ENCODE results near the gene LYZL6. TPM values are rescaled to one million over a fixed set of nuclear protein-coding genes. Genes with fewer than 3 reads are reported as not detected.
A peak's percentile ranks its signal among the peaks of the same experiment; 100 is the strongest.
"Not testable (repeated sequence)": the region's sequence is repeated elsewhere in the genome, so short reads cannot be mapped to it uniquely, and the experiment has no call there.

Gene LYZL6
- total RNA-seq, 1 donor from 2014 or later = not detected

DNA sequence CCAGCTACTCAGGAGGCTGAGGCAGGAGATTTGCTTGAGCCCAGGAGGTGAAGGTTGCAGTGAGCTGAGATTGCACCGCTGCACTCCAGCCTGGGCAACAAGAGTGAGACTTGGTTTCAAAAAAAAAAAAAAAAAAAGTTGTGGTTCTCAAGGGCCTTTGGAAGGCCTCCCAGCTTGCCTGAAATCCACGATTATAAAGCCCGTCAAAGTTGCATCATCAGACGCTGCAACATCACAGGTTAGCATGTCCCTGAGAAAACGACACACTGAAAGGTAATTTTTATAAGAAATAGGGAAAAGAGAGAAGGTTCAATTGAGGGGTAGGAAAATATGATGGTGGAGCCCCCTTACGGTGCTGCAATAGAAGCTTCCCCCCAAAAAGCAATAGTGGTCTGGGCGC, 4.6 kb upstream of the LYZL6 start:
- no peak for ATAC-seq
- no peak overlapping the region for H3K4me3 ChIP-seq

DNA sequence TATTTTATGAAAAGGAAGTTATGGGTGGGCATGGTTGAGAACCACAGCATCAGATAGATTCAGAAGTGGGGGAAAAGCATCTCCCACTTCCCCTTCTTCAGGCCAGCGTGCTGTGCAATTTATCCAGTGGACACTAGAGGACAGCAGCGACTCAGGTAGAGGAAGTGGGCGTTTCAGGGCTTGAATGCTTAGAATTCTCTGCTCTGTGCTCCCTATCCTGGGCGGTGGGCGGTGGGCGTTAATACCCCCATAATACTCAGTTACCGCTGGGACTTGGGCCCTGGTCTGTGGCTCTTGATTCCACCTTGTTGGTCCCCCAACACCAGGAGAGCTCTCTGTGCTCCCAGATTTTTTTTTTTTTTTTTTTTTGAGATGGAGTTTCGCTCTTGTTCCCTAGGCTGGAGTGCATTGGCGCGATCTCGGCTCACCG, 3.7 kb upstream of the LYZL6 start:
- TF ChIP-seq, protein P1, sequence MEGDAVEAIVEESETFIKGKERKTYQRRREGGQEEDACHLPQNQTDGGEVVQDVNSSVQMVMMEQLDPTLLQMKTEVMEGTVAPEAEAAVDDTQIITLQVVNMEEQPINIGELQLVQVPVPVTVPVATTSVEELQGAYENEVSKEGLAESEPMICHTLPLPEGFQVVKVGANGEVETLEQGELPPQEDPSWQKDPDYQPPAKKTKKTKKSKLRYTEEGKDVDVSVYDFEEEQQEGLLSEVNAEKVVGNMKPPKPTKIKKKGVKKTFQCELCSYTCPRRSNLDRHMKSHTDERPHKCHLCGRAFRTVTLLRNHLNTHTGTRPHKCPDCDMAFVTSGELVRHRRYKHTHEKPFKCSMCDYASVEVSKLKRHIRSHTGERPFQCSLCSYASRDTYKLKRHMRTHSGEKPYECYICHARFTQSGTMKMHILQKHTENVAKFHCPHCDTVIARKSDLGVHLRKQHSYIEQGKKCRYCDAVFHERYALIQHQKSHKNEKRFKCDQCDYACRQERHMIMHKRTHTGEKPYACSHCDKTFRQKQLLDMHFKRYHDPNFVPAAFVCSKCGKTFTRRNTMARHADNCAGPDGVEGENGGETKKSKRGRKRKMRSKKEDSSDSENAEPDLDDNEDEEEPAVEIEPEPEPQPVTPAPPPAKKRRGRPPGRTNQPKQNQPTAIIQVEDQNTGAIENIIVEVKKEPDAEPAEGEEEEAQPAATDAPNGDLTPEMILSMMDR (IDR thresholded peaks at IDR 0.05) = peak; percentile 78
- ATAC-seq (peak; percentile 81 to 84), DNase-seq (no peak)
- Histone ChIP-seq H3K36me3 (no peaks in the 10 kb centered on the region), H3K4me3 (no peak overlapping the region), H3K27me3 (ENCODE audit: low read depth) (no peaks in the 10 kb centered on the region), H3K27ac (no peak overlapping the region), H3K4me1 (no peaks in the 10 kb centered on the region), H3K9me3 (no peaks in the 10 kb centered on the region)
- intact Hi-C loops (cut with DNase I) = no loop called here

More for the DNA sequence above, 4.6 kb upstream of the LYZL6 start:
- no peaks in the 10 kb centered on the region for H3K27me3 ChIP-seq (ENCODE audit: low read depth)
- no peak overlapping the region for H3K27ac ChIP-seq
- no peaks in the 10 kb centered on the region for H3K36me3 ChIP-seq
- DNase-seq = no peak
- H3K4me1 ChIP-seq = no peaks in the 10 kb centered on the region
- intact Hi-C loops (cut with DNase I) = no loop called here
- TF ChIP-seq, protein P1 (IDR thresholded peaks at IDR 0.05) = no peak
- no peaks in the 10 kb centered on the region for H3K9me3 ChIP-seq

DNA sequence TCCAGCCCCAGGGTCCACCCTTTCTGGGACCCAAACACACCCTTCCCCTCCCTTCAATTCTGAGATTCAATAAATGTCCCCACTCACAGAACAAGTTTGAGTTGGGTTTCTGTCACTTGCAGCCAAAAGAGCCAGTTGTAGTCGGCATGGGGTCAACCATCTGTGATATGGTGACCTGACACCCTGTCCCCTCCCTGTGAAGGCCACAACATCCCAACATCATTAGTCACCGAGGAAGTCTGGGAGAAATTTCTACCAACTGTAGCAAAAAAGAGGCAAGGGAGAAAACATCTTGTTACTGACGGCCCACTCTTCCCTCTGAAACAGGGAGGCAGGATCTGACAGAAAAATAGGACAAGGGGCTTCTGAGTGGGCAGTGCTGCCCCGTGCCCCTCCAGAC, 638 bp upstream of the LYZL6 start:
- Histone ChIP-seq H3K4me1 (no peaks in the 10 kb centered on the region), H3K9me3 (no peaks in the 10 kb centered on the region), H3K27ac (no peak overlapping the region), H3K27me3 (ENCODE audit: low read depth) (no peaks in the 10 kb centered on the region), H3K4me3 (no peak overlapping the region), H3K36me3 (no peaks in the 10 kb centered on the region)
- no peak for DNase-seq
- ATAC-seq = no peak
- intact Hi-C loops (cut with DNase I) = no loop called here
- TF ChIP-seq, protein P1 (IDR thresholded peaks at IDR 0.05) = no peak

DNA sequence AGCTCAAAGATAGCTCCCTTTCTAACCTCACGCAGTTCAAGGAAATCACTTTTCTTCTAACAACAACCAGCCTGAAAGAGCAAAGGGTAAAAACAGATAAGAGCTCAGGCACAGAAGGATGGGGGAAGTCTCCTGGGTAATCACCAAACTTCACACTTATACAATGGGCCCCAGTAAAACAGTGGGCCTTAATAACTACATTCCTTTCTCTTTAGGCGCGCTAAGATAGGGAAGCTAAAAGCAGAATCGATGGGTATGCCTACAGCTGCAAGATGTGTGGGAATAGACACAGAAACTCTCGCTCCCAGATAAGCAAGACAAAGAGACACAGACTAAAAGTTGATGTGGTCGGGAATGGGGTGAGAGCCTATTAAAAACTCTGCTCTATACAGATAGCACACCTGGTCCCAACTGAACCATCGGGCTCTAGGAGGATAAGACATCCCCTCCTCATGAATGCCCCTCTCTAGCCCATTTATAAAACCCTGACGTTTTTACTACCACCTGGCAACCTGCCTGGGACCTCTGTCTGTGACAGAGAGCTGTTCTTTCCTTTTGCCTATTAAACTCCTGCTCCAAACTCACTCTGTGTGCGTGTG, 826 bp downstream of the LYZL6 start:
- DNase-seq = no peak
- Histone ChIP-seq H3K27ac (no peak overlapping the region), H3K4me1 (no peaks in the 10 kb centered on the region), H3K36me3 (no peaks in the 10 kb centered on the region), H3K27me3 (ENCODE audit: low read depth) (no peaks in the 10 kb centered on the region), H3K9me3 (no peaks in the 10 kb centered on the region), H3K4me3 (no peak overlapping the region)
- TF ChIP-seq, protein P1 (IDR thresholded peaks at IDR 0.05) = no peak
- intact Hi-C loops (cut with DNase I) = no loop called here
- ATAC-seq = no peak

DNA sequence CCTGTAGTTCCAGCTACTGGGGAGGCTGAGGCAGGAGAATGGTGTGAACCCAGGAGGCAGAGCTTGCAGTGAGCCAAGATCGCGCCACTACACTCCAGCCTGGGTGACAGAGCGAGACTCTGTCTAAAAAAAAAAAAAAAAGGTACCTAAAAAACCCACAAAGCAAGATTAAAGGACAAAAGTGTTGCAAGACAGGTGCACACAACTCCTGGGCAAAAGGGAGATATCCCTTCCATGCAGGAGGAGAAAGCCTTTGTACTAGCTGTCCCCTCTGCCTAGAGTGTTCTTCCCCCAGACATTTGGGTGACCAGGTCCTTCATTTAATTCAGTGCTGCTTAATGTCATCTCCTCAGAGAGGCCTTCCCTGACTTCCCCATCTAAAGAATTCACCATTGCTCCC, 5.0 kb downstream of the LYZL6 start:
- ATAC-seq; H3K4me3 ChIP-seq; intact Hi-C loops (cut with DNase I); H3K27ac ChIP-seq; H3K36me3 ChIP-seq; H3K4me1 ChIP-seq; H3K9me3 ChIP-seq; DNase-seq; H3K27me3 ChIP-seq (ENCODE audit: low read depth): not testable (repeated sequence)

DNA sequence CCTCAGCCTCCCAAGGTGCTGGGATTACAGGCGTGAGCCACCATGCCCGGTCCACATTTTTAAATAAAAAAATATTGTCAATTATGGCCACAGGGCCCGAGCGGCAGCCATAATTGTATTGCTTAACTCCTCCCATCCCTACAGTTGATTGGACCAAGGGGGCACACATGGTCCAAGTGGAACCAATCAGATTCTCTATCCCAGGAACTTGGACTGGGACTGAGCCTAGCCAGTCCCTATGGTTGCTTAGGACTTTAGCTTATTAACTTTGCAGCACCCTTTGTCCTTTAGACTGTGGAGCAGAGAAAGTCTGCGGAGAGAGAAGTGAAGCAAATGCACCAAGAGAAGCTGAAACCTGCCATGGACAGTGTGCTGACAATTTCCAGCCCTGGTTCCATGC, 7.5 kb downstream of the LYZL6 start:
- H3K27me3 ChIP-seq (ENCODE audit: low read depth) = no peaks in the 10 kb centered on the region
- DNase-seq (no peak), ATAC-seq (no peak)
- no peak overlapping the region for H3K4me3 ChIP-seq
- intact Hi-C loops (cut with DNase I) = no loop called here
- H3K4me1 ChIP-seq = no peaks in the 10 kb centered on the region
- H3K36me3 ChIP-seq = no peaks in the 10 kb centered on the region
- H3K9me3 ChIP-seq = no peaks in the 10 kb centered on the region
- H3K27ac ChIP-seq = no peak overlapping the region
- TF ChIP-seq, protein P1 (IDR thresholded peaks at IDR 0.05) = no peak
